Neural progenitor cell (in vitro differentiated cells): ENCODE results near the gene GRIP1. TPM values are rescaled to one million over a fixed set of nuclear protein-coding genes. Genes with fewer than 3 reads are reported as not detected.
"Not testable (repeated sequence)": the region's sequence is repeated elsewhere in the genome, so short reads cannot be mapped to it uniquely, and the experiment has no call there.

ENCODE experiments used
- DNase-seq: peaks from one replicate; pipeline ENCODE4 v3.0.0-alpha.2; 2016; ENCODE audit warnings: low spot score
- H2AFZ ChIP-seq: fragments of 200-600 bp; sonication (generic); replicated peaks from 2 replicates; pipeline ENCODE4 v1.6.1; 2016; ENCODE audit warnings: antibody characterized with exemption
- H3F3A ChIP-seq: fragments of 200-600 bp; sonication (generic); 2 replicates; pipeline ENCODE4 v1.6.1; 2016; ENCODE audit warnings: antibody characterized with exemption, low read depth
- H3K27ac ChIP-seq: fragments of 200-600 bp; sonication (generic); 2 replicates; pipeline ENCODE4 v1.5.1; 2016; ENCODE audit warnings: mild to moderate bottlenecking
- H3K27me3 ChIP-seq: fragments of 200-600 bp; sonication (generic); 2 replicates; pipeline ENCODE4 v1.6.1; 2016; ENCODE audit warnings: mild to moderate bottlenecking, moderate library complexity
- H3K36me3 ChIP-seq: fragments of 200-600 bp; sonication (generic); 2 replicates; pipeline ENCODE4 v1.5.1; 2016
- H3K4me1 ChIP-seq: fragments of 200-600 bp; sonication (generic); 2 replicates; pipeline ENCODE4 v1.6.1; 2016; ENCODE audit warnings: mixed run types
- H3K4me2 ChIP-seq: fragments of 200-600 bp; sonication (generic); 2 replicates; pipeline ENCODE4 v1.6.1; 2016
- H3K4me3 ChIP-seq: fragments of 200-600 bp; sonication (generic); 2 replicates; pipeline ENCODE4 v1.5.1; 2016
- H3K79me2 ChIP-seq: fragments of 200-600 bp; sonication (generic); 2 replicates; pipeline ENCODE4 v1.6.1; 2016; ENCODE audit warnings: low read depth
- H3K9ac ChIP-seq: fragments of 200-600 bp; sonication (generic); 2 replicates; pipeline ENCODE4 v1.6.1; 2016
- H3K9me3 ChIP-seq: fragments of 200-600 bp; sonication (generic); 2 replicates; pipeline ENCODE4 v1.5.1; 2016; ENCODE audit warnings: low read depth
- H4K20me1 ChIP-seq: fragments of 200-600 bp; sonication (generic); 2 replicates; pipeline ENCODE4 v1.6.1; 2016; ENCODE audit warnings: low read depth
- H3K27ac Mint-ChIP-seq: 3 replicates; pipeline ENCODE4 v1.8.0; 2021; ENCODE audit warnings: mixed read lengths
- H3K27me3 Mint-ChIP-seq: 2 replicates; pipeline ENCODE4 v1.8.0; 2022; ENCODE audit warnings: low read depth, mild to moderate bottlenecking, inconsistent platforms, moderate library complexity, mixed read lengths; ENCODE audit not compliant: insufficient read depth
- H3K36me3 Mint-ChIP-seq: 3 replicates; pipeline ENCODE4 v1.8.0; 2021; ENCODE audit warnings: mixed read lengths
- H3K4me1 Mint-ChIP-seq: 3 replicates; pipeline ENCODE4 v1.8.0; 2021; ENCODE audit warnings: mixed read lengths
- H3K4me3 Mint-ChIP-seq: 3 replicates; pipeline ENCODE4 v1.8.0; 2021; ENCODE audit warnings: mild to moderate bottlenecking, moderate library complexity, mixed read lengths
- H3K9me3 Mint-ChIP-seq: 3 replicates; pipeline ENCODE4 v1.8.0; 2020; ENCODE audit warnings: mixed read lengths
- CTCF ChIP-seq: fragments of 200-600 bp; sonication (generic); IDR thresholded peaks from 2 replicates; pipeline ENCODE4 v1.5.1; 2017; ENCODE audit warnings: antibody characterized with exemption, mild to moderate bottlenecking
- EZH2 ChIP-seq: fragments of 200-600 bp; sonication (generic); IDR thresholded peaks from 2 replicates; pipeline ENCODE4 v1.6.1; 2017; ENCODE audit warnings: antibody characterized with exemption, mild to moderate bottlenecking, moderate library complexity
- EZH2phosphoT487 ChIP-seq: fragments of 200-600 bp; sonication (generic); IDR thresholded peaks from 2 replicates; pipeline ENCODE4 v1.6.1; 2017; ENCODE audit warnings: antibody characterized with exemption
- total RNA-seq: library from RNA; depleted of rRNA; stranded (reverse); fragments of >200 nt; gene quantifications from 2 replicates; pipeline ENCODE4 v1.2.3, GENCODE V29; 2015; ENCODE audit warnings: low replicate concordance

The GRIP1 gene
- total RNA-seq, 1 donor from 2014 or later, result 38.2 TPM

DNA sequence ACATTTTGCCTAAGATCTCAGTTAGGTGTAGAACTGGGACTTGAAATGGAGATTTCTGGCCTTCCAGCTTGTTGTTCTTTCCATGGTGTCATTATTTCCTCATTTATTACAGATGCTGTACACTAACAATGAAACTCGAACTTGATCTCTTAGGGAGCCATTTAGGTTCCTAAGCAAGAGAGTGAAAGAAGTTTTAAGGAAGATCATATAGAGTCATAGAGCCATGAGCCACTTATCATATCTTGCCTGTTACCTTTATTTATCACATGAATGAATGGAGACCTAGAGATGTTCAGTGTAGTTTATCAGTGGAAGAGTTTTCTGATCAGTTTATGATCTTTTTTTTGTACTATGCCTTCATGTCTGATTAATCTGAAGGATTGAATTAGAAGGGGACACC lies 366.7 kb downstream of the GRIP1 start:
- no peaks in the 10 kb centered on the region for H3K27me3 Mint-ChIP-seq
- TF ChIP-seq CTCF, result no peak
- no peak for TF ChIP-seq EZH2
- TF ChIP-seq EZH2phosphoT487, result no peak
- Histone ChIP-seq H3K4me1 (no peaks in the 10 kb centered on the region), H3K27ac (no peak overlapping the region), H3K9ac (no peak overlapping the region), H3F3A (no peaks in the 10 kb centered on the region), H2AFZ (no peak overlapping the region), H4K20me1 (no peaks in the 10 kb centered on the region), H3K4me3 (no peak overlapping the region), H3K4me2 (no peak overlapping the region), H3K9me3 (no peaks in the 10 kb centered on the region), H3K27me3 (no peaks in the 10 kb centered on the region), H3K36me3 (no peaks in the 10 kb centered on the region), H3K79me2 (no peaks in the 10 kb centered on the region)
- H3K4me1 Mint-ChIP-seq, result no peaks in the 10 kb centered on the region
- no peak overlapping the region for H3K27ac Mint-ChIP-seq
- no peaks in the 10 kb centered on the region for H3K9me3 Mint-ChIP-seq
- DNase-seq, result no peak
- H3K4me3 Mint-ChIP-seq, result no peak overlapping the region
- H3K36me3 Mint-ChIP-seq, result peaks cover 7% of the 10 kb centered on the region

DNA sequence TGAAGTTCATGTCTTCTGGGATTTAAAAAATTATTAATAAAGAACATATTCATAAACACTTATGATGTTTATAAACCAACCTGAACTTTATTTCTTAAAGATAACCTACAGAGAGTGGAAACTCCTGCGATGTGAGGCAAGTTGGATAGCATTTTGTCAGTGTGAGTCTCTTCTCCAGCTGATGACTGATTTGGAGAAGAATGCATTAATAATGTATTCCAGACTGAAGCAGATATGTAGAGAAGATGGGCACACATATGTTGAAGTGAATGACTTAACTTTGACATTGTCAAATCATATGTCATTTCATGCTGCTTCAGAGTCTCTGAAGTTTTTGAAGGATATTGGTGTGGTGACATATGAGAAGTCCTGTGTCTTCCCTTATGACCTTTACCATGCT lies 369.3 kb downstream of the GRIP1 start:
- Mint-ChIP-seq H3K36me3 (peaks cover 7% of the 10 kb centered on the region), H3K9me3 (no peaks in the 10 kb centered on the region), H3K27ac (no peak overlapping the region), H3K4me1 (no peaks in the 10 kb centered on the region), H3K4me3 (no peak overlapping the region), H3K27me3 (no peaks in the 10 kb centered on the region)
- no peaks in the 10 kb centered on the region for H3K4me1 ChIP-seq
- no peak overlapping the region for H3K9ac ChIP-seq
- no peak overlapping the region for H3K4me2 ChIP-seq
- no peak for DNase-seq
- no peaks in the 10 kb centered on the region for H4K20me1 ChIP-seq
- TF ChIP-seq EZH2phosphoT487 (no peak), EZH2 (no peak), CTCF (no peak)
- no peak overlapping the region for H3K27ac ChIP-seq
- H2AFZ ChIP-seq, result no peak overlapping the region
- no peaks in the 10 kb centered on the region for H3K36me3 ChIP-seq
- H3K4me3 ChIP-seq, result no peak overlapping the region
- no peaks in the 10 kb centered on the region for H3K9me3 ChIP-seq
- H3F3A ChIP-seq, result no peaks in the 10 kb centered on the region
- H3K27me3 ChIP-seq, result no peaks in the 10 kb centered on the region
- no peaks in the 10 kb centered on the region for H3K79me2 ChIP-seq

DNA sequence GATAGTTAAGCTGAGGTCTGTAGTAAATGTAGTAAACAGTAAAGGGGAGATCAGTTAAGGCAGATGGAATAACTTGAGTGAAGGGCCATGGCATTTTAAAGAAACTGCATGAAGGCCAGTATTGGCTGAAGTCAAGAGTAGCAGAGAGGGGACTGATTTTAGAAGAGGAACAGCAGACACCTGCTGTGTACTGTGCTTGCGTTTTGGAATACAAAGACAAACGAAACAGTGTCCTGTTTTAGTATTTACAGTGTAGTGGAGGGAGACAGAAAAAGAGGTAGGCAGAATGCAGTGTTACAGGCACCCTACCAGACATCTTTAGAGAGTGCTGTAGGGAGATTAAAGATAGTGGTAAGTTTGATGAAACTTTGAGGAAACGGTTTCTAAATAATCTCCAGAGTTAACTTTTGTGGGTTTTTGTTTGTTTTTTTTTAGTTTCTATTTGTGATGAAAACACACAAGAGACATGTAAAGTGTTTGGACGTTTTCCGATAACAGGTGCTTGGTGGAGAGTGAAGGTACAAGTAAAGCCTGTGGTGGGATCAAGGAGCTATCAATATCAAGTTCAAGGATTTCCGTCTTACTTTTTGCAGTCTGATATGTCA lies 374.5 kb downstream of the GRIP1 start:
- H3K27ac ChIP-seq, result no peak overlapping the region
- H3K36me3 ChIP-seq, result no peaks in the 10 kb centered on the region
- H3K9ac ChIP-seq, result no peak overlapping the region
- no peak overlapping the region for H3K4me3 ChIP-seq
- Mint-ChIP-seq H3K9me3 (no peaks in the 10 kb centered on the region), H3K27ac (no peak overlapping the region), H3K4me1 (peaks cover 15% of the 10 kb centered on the region), H3K4me3 (peak overlapping the region; percentile 3), H3K27me3 (peaks cover 4% of the 10 kb centered on the region), H3K36me3 (peaks cover 2% of the 10 kb centered on the region)
- no peaks in the 10 kb centered on the region for H4K20me1 ChIP-seq
- no peak overlapping the region for H3K4me2 ChIP-seq
- DNase-seq, result no peak
- no peaks in the 10 kb centered on the region for H3K9me3 ChIP-seq
- no peaks in the 10 kb centered on the region for H3K79me2 ChIP-seq
- peaks cover 25% of the 10 kb centered on the region for H3K27me3 ChIP-seq
- no peaks in the 10 kb centered on the region for H3F3A ChIP-seq
- TF ChIP-seq EZH2phosphoT487 (no peak), CTCF (no peak), EZH2 (no peak)
- H3K4me1 ChIP-seq, result no peaks in the 10 kb centered on the region
- H2AFZ ChIP-seq, result no peak overlapping the region

DNA sequence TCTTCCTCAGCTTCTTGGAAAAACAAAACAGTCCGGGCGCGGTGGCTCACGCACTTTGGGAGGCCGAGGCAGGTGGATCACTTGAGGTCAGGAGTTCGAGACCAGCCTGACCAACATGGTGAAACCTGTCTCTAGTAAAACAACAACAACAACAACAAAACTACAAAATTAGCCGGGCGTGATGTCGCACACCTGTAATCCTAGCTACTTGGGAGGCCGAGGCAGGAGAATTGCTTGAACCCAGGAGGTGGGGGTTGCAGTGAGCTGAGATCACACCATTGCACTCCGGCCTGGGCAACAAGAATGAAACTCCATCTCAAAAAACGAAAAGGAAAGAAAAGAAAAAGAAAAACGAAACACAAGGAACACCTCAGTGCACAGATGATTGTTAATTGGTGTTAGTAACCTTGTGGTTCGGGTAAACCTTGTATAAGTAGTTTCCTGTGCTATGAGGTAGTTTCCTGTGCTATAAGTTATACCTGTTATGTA lies 375.5 kb downstream of the GRIP1 start:
- H4K20me1 ChIP-seq, H3K27me3 Mint-ChIP-seq, H3K36me3 Mint-ChIP-seq, H3K27ac Mint-ChIP-seq, H3K36me3 ChIP-seq, H3F3A ChIP-seq, H3K9me3 ChIP-seq, H3K9me3 Mint-ChIP-seq, H3K9ac ChIP-seq, H3K4me1 ChIP-seq, H2AFZ ChIP-seq, H3K79me2 ChIP-seq, H3K27ac ChIP-seq, DNase-seq: not testable (repeated sequence)
- Histone ChIP-seq H3K4me2 (peak overlapping the region; percentile 82), H3K4me3 (peak overlapping the region; percentile 64), H3K27me3 (peaks cover 25% of the 10 kb centered on the region)
- Mint-ChIP-seq H3K4me3 (peak overlapping the region; percentile 98), H3K4me1 (peaks cover 15% of the 10 kb centered on the region)
